Amniotic epithelial cell (primary cell): ENCODE results near the gene DKKL1.

Experiments
- DNase-seq: peaks from one replicate; pipeline ENCODE4 v3.0.0-alpha.2; 2010; ENCODE audit warnings: low read depth

The DKKL1 gene

DNA sequence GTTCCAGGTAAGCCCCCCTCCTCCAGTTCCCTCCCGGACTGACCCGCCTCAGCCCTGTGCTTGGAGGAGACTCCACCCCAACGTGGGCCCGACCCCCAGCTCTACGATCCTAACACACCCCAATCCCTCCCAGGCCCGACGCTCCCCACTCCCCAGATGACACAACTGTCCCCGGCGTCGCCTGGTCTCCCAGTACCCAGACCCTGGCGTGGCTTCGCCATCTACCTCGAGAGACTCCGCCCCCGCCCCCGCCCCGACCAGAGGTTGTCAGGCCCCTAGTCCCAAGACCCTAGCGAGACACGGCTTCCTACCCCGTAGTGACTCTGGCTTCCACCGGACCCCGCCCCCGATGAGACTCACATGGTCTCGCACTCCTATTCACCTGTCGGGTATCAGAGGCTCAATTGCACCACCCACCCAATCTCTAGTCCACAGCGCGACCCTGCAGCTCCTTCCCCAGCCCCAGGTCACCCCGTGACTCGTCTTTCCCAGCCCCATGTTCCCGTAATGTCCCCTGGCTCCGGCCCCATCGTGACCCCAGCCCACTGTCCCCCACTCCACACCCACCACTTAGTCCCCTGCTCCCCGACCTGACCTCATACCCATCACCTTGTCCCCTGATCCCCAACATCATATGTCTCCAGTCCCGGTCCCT lies 25.5 kb upstream of the DKKL1 start:
- no peak for DNase-seq

DNA sequence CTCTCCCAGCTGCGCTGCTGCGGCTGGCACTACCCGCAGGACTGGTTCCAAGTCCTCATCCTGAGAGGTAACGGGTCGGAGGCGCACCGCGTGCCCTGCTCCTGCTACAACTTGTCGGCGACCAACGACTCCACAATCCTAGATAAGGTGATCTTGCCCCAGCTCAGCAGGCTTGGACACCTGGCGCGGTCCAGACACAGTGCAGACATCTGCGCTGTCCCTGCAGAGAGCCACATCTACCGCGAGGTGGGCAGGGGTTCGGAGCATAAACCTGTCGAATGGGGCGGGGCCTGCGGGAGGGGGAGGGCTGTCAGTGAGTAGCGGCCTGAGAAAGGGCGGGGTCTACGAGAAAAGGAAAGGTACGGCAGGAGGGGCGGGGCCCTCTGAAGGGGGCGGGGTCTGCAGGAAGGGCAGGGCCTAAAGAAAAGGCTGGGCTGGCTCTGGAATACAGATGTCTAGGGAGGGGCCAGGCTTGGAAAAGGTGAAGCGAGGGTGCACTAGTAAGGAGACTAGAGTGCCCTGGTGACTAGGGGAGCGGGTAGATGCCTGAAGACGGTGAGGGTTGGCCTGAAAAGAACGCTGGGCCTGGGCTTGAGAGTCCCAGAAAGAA lies 24.9 kb upstream of the DKKL1 start:
- DNase-seq = peak; percentile 53

DNA sequence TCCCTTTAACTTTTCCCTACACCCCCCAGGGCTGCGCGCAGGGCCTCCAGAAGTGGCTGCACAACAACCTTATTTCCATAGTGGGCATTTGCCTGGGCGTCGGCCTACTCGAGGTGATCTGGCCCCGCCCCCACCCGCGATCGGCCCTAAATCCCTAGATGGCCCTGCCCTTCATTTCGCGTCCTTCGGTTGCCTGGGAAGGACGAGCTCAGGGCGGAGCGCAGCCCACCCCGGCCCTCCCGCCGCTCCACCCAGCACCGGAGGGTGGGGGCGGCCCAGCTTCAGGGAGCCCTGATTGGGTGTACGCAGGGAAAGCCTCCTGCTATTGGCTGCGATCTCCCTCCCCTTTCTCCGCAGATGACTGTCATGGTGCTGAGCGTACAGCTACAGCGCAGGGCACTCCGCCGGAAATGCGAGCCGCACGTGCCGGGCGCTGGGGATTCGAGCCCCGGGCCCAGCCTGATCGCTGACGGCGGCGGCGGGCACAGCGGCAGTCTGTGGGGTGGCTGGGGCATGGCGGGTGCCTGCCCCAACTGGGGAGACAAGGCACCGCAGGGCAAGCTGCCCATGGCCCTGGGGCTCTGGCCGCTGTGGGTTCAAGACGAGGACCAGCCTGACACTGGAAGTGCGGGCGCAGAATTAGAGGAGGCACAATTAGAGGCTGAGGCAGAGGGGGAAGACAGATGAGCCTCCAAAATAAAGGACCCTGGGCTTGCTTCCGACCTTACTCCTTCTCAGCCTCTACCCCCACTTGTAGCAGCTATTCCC lies 24.2 kb upstream of the DKKL1 start:
- peak; percentile 92 for DNase-seq

DNA sequence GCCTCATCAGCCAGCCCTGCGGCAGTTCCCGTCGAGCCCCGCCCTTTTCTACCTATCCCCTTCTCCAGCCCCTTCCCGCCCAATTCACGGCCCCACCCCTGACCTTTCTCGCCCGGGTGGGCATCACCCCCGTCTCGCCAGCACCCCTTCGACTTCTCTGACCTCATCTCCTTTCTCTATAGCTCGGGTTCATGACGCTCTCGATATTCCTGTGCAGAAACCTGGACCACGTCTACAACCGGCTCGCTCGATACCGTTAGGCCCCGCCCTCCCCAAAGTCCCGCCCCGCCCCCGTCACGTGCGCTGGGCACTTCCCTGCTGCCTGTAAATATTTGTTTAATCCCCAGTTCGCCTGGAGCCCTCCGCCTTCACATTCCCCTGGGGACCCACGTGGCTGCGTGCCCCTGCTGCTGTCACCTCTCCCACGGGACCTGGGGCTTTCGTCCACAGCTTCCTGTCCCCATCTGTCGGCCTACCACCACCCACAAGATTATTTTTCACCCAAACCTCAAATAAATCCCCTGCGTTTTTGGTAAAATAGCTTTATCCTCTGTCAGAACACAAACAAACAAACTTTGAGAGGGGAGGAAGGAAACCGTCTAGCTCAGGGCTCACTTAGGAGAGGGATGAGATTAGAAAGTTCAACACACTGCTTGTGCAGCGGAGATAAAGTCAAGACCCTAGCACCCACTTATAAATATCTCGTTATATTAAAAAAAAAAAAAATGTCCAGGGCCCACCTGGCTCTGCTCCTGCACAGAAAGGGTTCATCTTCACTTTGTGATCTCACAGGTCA lies 23.4 kb upstream of the DKKL1 start:
- DNase-seq = peak; percentile 22

DNA sequence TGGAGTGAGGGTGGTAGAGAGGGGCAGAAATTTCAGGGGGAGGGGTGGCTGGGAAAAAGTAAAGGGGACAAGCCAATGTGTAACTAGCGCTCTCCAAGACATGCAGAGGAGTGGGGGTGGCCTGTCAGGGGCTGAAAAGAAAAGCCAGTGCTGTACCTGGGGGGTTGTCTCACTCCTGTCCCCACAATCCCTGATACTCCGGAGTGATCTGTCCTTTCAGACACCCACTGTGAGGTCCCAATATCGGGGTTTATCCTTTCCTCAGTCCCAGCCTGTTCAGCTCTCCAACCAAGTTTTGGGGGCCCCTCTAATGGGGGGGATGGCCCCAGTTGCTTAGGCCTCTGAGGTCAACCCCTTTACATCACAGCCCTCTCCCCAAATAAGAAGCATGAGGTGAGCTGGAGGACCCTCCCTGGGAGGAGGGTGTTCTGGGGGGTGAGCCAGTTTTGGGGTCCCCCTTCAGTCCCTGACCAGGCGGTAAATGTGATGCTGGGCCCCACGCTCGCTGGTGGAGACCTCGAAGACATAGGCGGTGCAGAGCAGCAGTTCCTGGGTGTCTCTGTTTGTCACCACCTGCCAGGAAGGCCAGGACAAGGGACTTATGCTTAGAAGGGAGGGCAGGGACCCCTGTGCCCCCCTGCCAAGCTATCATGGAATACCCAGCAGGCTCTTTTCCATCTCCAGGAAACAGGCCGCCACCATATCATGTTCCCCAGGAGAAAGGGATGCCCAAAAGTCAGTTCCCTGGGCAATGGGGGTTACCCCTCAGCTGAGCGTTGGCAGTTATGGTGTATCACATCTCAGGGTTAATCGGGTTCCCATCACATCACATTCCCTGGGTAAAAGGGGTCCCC lies 22.6 kb upstream of the DKKL1 start:
- DNase-seq = no peak

DNA sequence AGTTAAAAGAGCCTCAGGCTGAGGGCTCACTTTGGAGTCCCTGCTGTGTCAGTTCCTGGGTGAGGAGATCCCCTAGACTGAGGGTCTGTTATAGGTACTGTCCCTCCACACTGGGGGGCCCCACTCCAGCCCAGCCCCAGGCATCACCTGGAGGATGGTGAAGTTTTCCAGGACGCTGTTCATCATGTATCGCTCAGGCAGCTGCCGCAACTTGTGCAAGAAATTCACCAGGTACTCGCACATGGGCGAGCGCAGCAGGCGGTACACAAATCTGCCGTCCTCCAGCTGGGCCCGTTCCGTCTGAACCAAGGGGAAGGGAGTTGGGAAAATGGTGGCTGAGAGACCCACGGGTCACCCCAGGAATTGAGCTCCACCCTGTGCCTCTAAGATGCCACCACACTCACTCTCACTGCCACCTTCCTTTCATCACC lies 21.4 kb upstream of the DKKL1 start:
- DNase-seq = no peak

DNA sequence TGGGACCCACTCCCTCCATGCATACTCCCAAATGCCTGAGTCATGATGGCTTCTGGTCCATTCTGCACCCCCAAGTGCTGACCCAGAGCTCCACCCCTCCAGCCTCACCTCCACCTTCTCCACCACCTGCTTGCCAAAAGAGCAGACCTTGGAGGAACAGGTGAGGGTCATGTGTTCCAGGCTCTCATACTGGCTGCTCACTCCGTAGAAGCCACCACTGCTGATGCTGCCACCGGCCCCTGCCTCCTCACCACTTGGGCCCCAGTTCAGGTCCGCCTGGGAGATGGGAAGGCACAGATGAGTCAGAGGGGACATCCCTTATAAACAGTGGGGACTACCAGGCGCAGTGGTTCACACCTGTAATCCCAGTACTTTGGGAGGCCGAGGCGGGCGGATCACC lies 20.6 kb upstream of the DKKL1 start:
- DNase-seq = no peak

DNA sequence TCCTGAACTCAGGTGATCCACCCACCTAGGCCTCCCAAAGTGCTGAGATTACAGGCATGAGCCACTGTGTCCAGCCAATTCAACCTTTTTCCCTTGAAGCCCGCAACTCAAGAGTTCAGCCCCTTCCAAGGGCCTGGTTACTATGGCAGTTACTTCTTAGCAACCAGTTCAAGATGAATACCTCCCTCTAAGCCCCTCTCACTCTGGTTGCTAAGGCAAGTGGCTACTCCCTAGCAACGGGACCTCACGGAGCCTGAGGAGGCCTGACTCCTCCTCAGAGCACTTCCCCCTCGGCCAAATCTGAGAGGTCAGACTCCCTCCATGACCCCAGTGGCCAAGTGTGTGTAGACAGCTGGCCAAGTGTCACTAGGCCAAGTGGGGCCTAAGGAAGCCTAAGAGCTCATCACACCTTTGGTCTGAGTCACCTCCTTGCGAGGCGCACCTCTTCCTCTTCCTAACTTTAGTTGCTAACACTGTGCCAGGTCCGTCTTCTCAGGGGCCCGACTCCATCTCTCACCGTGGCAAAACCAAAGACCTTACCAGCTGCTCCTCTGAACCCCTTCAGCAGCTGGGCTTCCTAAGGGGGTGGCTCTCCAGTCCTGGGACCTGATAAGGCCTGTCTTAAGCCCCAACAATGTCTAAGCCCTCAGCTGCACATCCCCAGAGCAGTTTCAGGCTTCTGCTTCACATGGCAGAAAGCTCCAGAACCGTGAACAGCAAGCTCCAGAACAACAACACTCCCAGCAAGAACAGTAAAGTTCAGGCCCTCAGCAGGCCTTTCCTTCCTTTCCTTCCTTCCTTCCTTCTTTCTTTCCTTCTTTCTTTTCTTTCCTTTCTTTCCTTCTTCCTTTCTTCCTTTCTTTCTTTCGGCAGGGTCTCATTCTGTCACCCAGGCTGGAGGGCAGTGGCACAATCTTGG lies 18.9 kb upstream of the DKKL1 start:
- DNase-seq = no peak

DNA sequence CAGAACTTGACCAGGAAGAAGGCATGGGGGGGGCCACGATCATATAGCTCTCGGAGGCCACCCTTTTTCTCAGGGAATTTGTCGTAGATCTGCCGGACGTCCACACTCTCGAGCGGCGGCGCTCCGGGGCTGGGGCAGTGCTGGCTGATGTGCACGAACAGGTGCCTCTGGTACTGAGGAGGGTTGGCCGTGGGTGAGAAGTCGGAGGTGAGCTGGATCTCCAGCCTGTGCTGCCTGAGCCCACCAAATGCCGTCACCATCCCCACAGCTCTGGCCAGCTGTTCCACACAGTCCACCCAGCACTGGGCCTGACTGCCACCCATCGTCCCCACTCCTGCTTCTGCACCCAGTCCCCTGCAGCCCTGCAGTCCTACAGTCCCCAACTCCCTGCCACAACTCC lies 16.5 kb upstream of the DKKL1 start:
- no peak for DNase-seq

DNA sequence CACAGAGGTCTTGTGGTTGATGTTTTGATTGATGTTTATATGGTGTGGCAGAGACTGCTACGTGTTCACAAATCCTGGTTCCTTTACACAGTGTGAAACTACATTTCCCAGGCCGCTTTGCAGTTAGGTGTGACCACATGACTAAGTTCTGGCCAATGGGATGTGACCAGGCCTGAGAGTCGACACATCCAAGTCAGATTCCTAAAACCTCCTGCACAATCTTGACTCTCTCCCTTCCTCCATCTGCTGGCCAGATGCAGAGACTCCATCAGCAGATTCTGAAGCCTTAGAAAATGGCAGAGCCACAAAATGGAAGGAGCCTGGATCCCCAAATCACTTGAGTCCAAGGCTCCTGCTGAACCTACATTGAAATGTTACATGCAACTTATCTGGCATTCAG lies 15.8 kb upstream of the DKKL1 start:
- DNase-seq = peak; percentile 79

DNA sequence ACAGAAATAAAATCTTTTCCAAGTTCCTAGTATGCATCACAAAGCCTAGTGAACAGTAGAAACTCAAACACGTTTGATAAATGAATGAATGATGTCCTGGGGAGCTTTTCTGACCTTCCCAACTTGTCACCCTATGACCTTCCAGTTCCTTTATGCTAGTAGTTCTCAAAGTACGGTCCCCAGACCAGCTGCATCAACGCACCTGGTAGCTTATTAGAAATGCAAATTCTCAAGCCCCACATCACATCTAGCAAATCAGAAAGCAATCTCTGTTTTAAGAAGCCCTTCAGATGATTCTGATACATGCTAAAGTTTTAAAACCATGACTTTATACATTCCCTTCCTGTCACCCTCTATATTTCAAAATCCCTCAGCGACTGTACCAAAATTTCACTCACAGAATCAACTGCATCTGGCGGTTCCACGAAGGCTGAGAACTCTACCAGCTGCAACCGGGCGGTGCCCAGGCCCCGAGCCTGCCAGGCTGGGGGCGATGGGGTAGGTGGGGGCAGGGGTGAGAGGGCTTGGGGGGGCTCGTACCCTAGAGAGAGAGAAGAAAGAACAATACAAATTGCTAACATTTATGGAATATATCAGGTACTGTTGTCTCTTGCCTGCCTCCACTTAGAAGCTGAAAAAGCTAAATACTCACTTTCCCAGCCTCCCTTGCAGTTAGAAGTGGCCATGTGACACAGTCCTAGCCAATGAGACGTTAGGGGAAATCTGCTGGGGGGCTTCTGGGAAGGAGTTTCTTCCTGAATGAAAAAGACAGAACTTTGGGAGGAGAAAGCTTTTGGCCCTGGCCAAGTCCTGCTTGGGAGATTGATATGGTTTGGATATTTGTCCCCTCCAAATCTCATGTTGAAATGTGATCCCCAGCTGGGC lies 15.1 kb upstream of the DKKL1 start:
- DNase-seq = no peak

DNA sequence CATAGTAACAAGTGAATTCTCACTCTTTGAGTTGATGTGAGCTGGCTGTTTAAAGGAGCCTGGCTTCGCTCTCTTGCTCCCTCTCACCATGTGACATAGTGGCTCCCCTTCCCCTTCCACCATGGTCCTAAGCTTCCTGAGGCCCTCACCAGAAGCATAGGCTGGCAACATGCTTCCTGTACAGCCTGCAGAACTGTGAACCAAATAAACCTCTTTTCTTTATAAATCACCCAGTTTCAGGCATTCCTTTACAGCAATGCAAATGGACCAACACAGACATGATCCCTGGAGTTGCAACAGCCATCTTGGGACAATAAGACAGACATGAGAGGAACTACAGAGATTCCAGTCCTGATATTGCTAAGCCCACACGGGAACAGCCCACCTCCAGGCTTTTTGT lies 14.1 kb upstream of the DKKL1 start:
- DNase-seq = no peak

DNA sequence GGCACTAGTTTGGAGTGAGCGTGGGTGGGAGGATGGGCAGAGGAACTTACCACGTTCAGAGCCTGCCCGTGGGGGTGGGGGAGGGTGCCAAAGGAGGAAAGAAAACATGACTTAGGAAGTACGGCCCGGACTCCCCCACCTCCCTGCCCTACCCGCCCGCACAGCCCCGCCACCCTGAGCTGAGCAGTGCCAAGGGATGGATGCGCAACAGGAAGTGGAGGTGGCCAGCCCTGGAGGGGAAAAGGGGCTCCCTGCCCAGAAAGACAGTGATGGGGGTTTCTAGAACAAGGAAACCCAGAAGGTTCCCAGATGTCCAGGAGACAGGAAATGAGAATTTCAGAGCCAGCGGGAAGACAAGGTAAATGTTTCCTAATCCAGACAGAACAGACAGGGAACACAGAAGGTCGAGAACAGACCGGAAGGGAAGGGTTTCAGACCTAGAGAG lies 7.7 kb upstream of the DKKL1 start:
- DNase-seq = peak; percentile 31

DNA sequence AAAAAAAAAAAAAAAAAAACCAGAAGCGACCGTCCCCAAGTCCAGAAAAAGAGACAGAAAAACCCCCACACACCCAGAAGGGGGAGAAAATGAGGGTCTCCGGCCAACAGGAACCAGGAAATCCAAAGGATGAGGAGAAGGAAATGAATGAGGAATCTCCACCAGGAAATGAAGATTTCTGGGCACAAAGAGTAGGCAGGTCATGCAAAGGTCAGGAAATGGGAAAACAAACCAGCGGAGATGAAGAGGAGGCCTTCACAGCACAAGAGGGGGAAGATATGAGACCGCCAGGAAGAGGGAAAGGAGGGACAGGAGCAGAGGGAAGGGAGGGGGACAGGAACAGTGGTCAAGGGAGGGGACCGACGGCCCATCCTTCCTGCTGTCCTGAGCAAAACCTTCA lies 7.3 kb upstream of the DKKL1 start:
- DNase-seq = peak; percentile 11

DNA sequence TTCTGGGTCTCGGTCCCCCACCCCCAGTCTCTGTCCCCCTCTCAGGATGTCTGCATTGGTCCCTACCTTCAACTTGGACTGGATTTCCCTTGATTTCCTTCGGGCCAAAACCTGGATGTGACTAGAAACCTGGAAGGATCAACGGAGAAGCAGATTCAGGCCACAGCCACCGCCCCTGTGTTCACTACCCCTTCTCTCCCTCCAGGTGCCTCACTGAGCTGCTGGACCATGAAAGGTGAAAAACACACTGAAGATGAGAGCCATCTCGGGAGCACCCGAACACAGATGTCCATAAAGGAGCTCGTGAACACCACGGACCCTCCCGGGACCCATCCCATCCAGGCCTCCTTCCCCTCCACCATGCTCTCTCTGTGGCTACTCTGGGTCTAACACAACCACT lies 6.5 kb upstream of the DKKL1 start:
- DNase-seq = no peak

DNA sequence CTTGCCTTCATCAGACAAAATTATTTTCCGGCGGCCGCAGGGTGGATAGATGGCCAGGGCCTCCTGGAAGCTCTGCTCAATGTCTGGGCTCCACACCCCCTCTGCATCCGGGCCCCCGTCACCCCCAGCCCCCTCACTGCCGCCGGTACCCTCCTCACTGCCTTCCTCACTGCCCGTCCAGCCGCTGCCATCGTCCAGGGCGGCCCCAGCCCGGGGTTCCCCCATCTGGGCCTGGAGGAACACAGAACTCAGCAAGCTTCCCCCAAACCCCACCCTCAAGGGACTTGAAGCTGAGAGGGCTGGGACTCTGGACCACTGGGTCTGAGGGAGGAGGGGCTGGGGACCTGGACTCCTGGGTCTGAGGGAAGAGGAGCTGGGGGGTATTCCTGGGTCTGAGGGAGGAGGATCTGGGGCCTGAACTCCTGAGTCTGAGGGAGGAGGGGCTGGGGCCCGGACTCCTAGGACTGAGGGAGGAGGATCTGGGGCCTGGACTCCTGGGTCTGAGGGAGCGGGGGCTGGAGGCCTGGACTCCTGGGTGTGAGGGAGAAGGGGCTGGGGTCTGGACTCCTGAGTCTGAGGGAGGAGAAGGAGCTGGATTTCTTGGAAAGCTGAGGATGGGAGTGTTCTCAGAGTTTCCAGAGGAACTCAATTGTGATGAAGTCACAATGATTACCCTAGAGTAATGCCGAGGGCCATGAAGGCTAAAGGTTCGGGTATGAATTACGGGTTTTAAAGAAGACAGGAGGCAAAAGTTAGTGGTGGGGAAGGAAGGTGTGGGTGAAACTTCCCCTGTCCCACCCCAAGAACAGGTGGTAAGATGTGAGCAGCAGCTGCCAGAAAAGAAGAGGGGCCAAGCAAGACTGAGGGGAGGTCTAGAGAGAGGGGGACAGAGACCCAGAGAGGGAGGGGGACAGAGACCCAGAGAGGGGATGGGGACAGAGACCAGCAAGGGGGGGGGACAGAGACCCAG lies 3.5 kb upstream of the DKKL1 start:
- no peak for DNase-seq

DNA sequence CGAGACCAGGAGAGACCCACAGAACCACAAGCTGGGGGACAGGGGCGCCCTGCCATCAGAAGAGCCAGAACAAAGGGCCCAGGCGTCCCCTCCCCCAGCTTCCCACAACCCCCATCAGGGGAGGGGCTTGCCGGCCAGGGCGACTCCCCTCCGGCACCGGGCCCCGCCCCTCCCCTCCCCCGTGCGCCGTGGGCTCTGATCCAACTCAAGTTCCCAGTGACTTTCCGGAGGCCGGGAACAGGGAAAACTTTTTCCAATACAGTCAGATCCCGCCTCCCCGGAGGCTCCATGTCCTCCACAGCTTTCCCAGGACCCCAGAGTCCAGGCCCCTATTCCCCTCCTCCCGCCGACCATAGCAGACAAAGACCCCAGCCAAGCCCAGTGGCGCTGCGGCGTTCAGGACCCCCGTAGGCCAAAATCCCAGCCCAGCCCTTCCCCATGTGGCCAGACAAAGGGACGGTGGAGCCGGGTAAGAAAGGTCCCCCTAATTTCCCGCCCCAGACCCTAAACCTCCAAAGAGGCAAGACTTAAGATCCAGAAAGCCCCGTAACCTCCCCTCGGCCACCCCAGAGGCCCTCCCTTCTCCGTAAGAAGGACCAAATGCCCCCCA lies 2.1 kb upstream of the DKKL1 start:
- DNase-seq = peak; percentile 76
